Activated T-helper 1 cell treated with anti-CD3 and anti-CD28 coated beads, Interleukin-2, amount 50 U/mL, for 16 hours (primary cell): ENCODE results near the gene RIC8B.

Experiments
- DNase-seq, 2 donors: peaks; one replicate each; pipeline ENCODE4 v3.0.0-alpha.2; 2020; ENCODE audit warnings: low read depth in 1 of 2, low spot score in 1 of 2

Gene RIC8B

DNA sequence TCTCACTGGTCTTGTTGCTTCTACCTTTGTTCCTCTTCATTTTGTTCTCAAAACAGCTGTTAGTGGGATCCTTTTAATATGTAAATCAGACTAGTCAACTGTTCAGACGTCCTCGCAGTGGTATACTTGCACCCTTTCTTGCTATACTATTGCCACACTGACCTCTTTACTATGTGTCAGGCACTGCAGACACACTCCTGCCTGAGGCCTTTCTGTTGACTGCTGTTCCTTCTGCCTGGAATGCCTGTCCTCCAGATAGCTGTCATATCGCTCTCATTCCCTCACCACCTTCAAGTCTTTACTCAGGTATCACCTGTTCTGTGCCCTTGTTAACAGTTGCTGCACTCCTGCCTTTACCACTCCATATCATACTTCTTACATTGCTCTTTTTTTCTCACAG is 91.2 kb downstream of the RIC8B start:
- no peak for DNase-seq

GRCh38 chr12:106866426-106867080 is 92.1 kb downstream of the RIC8B start:
- DNase-seq, result no peak

DNA sequence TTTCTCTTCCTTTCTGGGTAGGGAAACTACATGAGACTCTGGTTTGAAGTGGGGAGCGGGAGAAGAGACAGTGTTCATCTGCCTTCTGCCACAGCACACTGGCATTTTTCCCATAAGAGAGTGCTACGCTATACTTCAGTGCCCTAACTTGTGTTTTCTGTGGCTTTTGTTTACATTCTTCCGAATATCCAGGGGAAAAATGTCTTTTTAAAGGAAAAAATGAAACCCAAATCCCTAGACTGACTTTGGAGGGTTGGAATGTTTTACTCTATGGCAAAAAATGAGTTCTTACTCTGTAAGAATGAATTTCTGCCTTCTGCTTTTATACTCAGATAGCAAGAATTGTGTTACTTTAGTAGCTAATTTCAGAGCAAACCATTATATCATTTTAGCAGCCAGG is 93.2 kb downstream of the RIC8B start:
- DNase-seq, result no peak

- DNase-seq, result no peak
These were observed 94.7 kb downstream of the RIC8B start for GRCh38 chr12:106868982-106869700.

GRCh38 chr12:106870116-106870515 is 95.6 kb downstream of the RIC8B start:
- DNase-seq, result no peak

GRCh38 chr12:106871477-106871876 is 97.0 kb downstream of the RIC8B start:
- DNase-seq, result no peak

DNA sequence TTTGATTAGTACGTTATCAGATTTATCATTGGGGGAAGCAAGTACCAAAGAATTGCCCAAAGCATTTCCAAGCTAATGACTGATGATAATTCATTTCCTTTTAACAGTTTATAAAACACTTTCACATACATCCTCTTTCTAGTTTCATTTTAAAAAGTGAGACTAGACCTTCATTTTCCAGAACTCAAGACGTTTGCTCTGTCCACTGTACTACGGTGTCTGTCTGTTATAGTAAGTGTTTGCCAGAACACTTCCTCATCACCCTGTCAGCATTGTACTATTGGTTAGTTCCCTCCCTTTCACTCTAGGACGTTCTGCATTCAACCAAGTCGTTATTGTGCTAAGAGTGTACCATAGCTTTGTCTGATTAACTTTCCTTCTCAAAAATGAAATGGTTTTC is 99.5 kb downstream of the RIC8B start:
- DNase-seq, result no peak

DNA sequence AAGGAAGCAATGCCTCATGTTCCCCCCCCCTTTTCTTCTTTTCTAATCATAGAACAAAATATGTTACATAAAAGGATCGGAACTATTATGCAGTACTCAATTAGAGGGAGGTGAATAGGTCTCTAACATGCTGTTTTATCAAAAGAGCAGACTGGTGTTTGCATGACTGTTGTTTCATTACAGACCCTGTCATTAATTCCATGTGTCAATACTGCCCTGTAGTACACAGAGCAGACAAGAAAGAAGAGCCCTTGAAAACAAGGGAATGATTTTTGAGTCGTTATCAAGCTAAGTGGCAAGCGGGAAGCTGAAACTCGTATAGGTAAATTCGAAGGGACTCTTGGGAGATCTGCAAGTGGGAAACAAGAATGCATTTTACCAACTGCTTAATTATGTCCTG is 104.3 kb downstream of the RIC8B start:
- DNase-seq, result no peak

GRCh38 chr12:106879612-106880011 is 105.1 kb downstream of the RIC8B start:
- no peak for DNase-seq

DNA sequence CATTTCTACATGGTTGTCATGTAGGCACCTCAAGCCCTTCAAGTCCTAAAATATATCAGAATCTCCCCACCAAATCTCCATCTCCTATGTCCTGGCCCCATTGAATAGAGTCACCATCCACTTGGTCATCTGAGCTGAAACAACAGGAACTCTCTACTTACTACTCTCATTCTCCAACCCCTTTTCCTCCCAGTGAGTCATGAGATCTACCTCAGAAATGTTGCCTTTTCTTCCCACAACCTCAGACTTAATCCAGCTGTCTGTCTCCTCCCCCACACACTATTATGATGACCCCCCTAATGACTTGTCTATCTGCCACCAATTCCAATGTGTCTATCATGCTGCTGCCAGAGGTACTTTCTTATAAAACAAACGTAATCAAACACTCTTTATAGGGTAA is 108.9 kb downstream of the RIC8B start:
- DNase-seq, result no peak

GRCh38 chr12:106885026-106885425 is 110.5 kb downstream of the RIC8B start:
- no peak for DNase-seq

DNA sequence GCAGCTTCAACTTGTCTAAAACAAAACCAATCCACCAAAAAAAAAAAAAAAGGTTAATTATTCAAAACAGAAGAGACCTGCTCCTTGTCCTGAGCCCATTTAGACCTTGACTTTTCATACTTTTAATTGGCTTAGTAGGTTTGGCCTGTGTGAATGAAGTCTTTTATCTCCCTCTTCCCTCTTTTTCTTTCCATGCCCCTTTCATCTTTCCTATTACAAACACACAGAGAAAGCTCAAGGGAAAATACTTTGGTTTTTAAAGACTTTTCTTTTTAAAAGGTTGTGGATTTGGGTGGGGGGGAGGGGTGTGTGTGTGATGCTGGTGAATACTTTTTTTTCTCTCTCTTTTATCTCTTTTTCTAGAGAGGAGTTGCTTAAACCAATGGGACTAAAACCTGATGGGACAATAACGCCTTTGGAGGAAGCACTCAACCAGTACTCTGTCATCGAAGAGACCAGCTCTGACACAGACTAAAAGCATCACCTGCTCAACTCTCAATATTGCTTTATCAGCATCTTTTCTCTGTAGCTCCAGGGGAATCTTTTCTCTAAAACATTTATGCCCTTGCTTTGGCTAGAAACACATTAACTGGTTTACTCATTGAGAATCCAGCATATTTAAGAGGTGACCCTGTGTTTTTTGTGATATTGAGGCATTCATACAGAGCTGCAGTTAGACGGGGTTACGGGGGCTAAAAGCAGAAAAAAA is 111.2 kb downstream of the RIC8B start:
- no peak for DNase-seq

- DNase-seq, result no peak
These were observed 112.5 kb downstream of the RIC8B start for GRCh38 chr12:106886932-106887331.

DNA sequence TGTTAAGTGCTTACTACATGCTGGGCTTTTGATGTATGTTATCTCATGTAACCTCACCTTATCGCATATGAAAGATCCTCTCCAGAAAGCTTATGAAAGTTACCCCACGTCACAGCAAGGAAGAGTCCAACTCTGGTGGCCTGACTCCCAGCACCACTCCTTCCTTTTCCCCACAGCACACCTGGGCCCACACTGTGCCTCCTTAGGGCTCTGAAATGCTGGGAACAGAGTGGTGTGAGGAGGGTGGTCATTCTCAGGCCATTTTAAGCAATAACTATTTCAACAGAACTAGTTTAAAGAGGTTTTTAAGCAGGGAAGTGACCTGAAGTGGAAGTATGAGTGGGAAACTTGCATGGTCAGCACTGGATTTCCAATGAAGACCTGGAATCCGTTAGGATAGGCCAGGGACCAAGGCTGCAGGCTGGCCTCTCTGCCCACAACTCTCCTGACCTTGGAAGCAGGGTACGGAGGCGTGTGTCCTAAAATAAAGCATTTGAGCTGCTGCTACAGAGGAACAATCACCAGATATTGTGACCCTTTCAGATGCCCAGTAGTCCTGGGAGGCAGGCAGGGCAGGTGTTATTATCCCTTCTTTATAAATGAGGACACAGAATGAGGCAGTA is 114.0 kb downstream of the RIC8B start:
- DNase-seq, result no peak

- no peak for DNase-seq
These were observed 114.8 kb downstream of the RIC8B start for GRCh38 chr12:106889326-106889725.

DNA sequence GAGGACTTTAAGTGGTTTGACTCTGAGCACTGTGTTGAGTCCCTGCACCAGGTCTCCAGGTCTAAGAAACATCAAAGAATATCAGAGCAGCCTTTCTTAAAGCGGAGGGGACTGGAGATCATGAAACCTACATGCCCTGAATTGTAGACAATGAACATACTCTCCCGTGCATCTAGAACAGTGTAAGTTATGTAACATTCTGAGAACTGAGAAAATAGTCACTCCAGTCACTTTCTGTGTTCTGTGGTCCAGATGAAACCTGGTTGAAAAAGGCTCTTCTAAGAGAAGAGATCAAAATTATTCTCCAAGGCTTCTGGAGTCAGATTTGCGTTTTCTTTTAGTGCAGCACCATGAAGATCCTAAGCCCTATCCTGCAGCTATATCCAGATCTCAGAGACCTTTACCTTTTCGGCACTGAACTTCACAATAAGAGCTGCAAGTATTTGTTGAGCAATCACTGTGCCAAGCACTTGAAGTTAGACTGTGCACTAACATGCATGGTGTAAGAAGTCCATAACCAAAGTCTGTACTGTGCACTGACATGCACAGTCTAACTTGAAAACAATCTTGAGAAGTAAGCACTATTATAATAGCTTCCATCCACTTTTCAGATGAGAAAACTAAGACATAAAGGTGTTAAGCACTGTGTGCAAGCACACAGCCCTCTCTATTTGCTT is 115.6 kb downstream of the RIC8B start:
- no peak for DNase-seq

DNA sequence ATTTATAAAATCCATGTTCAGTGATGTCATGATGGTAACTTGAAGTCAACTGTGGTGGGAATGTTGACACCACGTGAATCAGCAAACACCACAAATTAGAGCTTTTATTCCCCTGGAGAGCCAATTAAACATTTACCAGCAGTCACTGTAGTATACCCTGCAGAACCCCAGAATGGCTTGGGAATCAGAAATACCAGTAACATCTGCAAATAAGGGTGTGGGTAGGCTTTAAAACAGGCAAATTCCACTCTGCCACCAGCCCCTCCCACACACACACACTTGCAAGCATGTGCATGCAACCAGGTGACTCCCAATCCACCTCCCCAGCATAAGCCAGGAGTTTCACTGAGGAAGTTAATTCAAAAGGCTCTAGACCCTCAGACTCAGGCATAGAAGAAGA is 117.6 kb downstream of the RIC8B start:
- no peak for DNase-seq

GRCh38 chr12:106893451-106893850 is 119.0 kb downstream of the RIC8B start:
- DNase-seq, result no peak

DNA sequence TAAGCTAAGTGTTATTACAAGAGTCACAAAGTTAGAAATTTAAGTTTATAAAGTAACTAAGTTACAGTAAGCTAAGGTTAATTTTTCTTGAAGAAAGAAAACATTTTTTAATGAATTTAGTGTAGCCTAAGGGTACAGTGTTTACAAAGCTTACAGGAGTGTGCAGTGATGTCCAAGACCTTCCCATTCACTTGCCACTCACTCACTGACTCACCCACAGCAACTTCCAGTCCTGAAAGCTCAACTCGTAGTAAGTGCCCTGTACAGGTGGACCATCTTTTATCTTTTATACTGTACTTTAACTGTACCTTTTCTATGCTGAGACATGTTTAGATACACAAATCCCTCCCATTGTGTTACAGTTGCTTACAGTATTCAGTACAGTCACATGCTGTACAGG is 120.3 kb downstream of the RIC8B start:
- no peak for DNase-seq

DNA sequence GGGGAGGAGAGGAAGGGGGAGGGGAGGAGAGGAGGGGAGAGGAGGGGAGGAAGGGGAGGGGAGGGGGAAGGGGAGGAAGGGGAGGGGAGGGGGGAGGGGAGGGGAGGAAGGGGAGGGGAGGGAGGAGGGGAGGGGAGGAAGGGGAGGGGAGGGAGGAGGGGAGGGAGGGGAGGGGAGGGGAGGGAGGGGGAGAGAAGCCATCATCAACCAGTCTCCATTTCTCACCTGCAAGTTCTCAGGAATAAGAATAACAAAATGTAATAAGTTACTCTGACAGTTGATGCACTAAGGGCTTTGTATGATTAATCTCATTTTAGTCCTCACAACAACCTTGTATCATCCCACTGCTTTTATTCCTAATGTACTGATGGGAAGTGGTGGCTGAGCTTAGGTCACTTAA is 122.1 kb downstream of the RIC8B start:
- DNase-seq, result no peak

DNA sequence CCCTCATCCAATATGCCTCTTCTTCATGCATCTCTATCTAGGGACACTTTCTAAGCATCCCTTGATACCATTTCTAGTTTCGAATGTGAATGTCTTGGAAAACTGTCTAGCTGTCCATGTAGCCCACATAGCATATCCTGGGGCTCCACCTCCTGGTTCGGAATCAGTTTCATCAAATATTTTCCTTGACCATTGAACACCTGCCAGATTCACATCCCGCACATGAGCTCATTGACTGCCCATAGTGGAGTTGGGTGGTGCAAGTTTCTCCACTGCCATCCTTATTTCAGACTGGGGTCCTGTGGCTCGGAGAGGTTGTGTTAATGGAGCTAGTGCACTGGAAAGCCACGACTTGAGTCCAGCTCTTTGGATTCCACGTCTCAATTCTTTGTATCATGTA is 122.6 kb downstream of the RIC8B start:
- no peak for DNase-seq
